LoVo (cell line): ENCODE measurements around the gene TEAD1.

Source experiments
- DNase-seq: peaks from one replicate; pipeline ENCODE4 v3.0.0-alpha.2; 2016; ENCODE audit warnings: low spot score

TEAD1 gene

GRCh38 chr11:12986194-12986898 lies 312.1 kb downstream of the TEAD1 start:
- DNase-seq: no peak

GRCh38 chr11:12989428-12990161 lies 315.4 kb downstream of the TEAD1 start:
- no peak for DNase-seq

- DNase-seq: no peak
These were observed 315.9 kb downstream of the TEAD1 start for GRCh38 chr11:12990162-12990480.

- no peak for DNase-seq
These were observed 317.2 kb downstream of the TEAD1 start for GRCh38 chr11:12991426-12991825.

- DNase-seq: no peak
These were observed 319.4 kb downstream of the TEAD1 start for GRCh38 chr11:12993626-12994025.
